Panc1 (cell line): ENCODE measurements around the gene CPA3. TPM values are rescaled to one million over a fixed set of nuclear protein-coding genes. Genes with fewer than 3 reads are reported as not detected.

Source experiments
- ATAC-seq: fragments of 200-7000 bp; cut with Tn5 transposase; 2 replicates; pipeline ENCODE4 v1.9.1; 2020; ENCODE audit warnings: mild to moderate bottlenecking, moderate library complexity
- BruUV-seq: library from RNA; stranded (reverse); fragments of 400-500 nt; replicated peaks from 2 replicates; lab custom pipeline; 2021; lab: Mats Ljungman, UMichigan
- CTCF ChIA-PET: fragments of 300-600 bp; sonication (Branson Sonifier 250); formaldehyde crosslinking; loops from one replicate; lab custom pipeline; 2022; ENCODE audit warnings: antibody characterized with exemption; lab: Charles Lee
- POLR2A ChIA-PET: fragments of 300-600 bp; sonication (Branson Sonifier 250); formaldehyde crosslinking; loops from one replicate; lab custom pipeline; 2022; ENCODE audit warnings: antibody characterized with exemption; lab: Charles Lee
- DNase-seq: peaks from one replicate; pipeline ENCODE4 v3.0.0-alpha.2; 2010; ENCODE audit warnings: low read depth, low spot score
- H3K27ac ChIP-seq: 2 replicates; pipeline ENCODE4 v1.5.1; 2011; ENCODE audit warnings: mild to moderate bottlenecking, low read length, inconsistent platforms
- H3K27me3 ChIP-seq: fragments of 200-500 bp; sonication (Bioruptor generic); 2 replicates; pipeline ENCODE4 v1.6.0; 2014; ENCODE audit warnings: low read length, inconsistent platforms; ENCODE audit not compliant: control insufficient read depth, insufficient read depth
- H3K36me3 ChIP-seq: fragments of 200-500 bp; sonication (Bioruptor generic); 2 replicates; pipeline ENCODE4 v1.5.1; 2014; ENCODE audit warnings: inconsistent platforms, mild to moderate bottlenecking, low read length, moderate library complexity; ENCODE audit not compliant: control insufficient read depth, insufficient read depth
- H3K4me1 ChIP-seq: 2 replicates; pipeline ENCODE4 v1.5.1; 2011; ENCODE audit warnings: inconsistent platforms, mild to moderate bottlenecking, low read length, moderate library complexity; ENCODE audit not compliant: control insufficient read depth, insufficient read depth
- H3K4me3 ChIP-seq, 2 experiments: 2 replicates each; pipeline ENCODE4 v1.5.1; 2011 to 2012; ENCODE audit warnings: low read depth in 2 of 2, low read length in 2 of 2, mild to moderate bottlenecking in 2 of 2, inconsistent platforms in 1 of 2, moderate library complexity in 1 of 2
- H3K9me3 ChIP-seq: fragments of 200-500 bp; sonication (Bioruptor generic); 2 replicates; pipeline ENCODE4 v1.5.1; 2014; ENCODE audit warnings: low read depth, mild to moderate bottlenecking, inconsistent platforms, low read length, moderate library complexity; ENCODE audit not compliant: control insufficient read depth, insufficient read depth
- POLR2AphosphoS5 ChIP-seq: IDR thresholded peaks from 2 replicates; pipeline ENCODE4 v1.6.1; 2012; ENCODE audit warnings: mild to moderate bottlenecking, low read depth, low read length, moderate library complexity
- SIN3A ChIP-seq: IDR thresholded peaks from 2 replicates; pipeline ENCODE4 v1.6.1; 2012; ENCODE audit warnings: low read depth, mild to moderate bottlenecking, low read length, moderate library complexity, borderline replicate concordance; ENCODE audit not compliant: insufficient read depth
- TCF7L2 ChIP-seq: IDR thresholded peaks from 2 replicates; pipeline ENCODE4 v1.6.1; 2011; ENCODE audit warnings: mild to moderate bottlenecking, low read depth, low read length, inconsistent platforms
- in situ Hi-C: cut with HindIII; loops from 2 replicates; pipeline ENCODE4 v1.10.0; 2016; ENCODE audit warnings: low sequenced_read_pairs, low pct_unique_long_range_greater_than_20kb
- intact Hi-C: fragments of 100-400 bp; cut with micrococcal nuclease; formaldehyde crosslinking; loops from one replicate; pipeline ENCODE4 v1.10.0; 2022; ENCODE audit not compliant: unreplicated experiment
- total RNA-seq: library from RNA; stranded (reverse); gene quantifications from one replicate; pipeline ENCODE4 v1.2.1, GENCODE V29; 2021; ENCODE audit not compliant: unreplicated experiment
- TF ChIP-seq, protein P1 (sequence below): fragments of 450-650 bp; IDR thresholded peaks from 2 replicates; pipeline ENCODE4 v1.5.1; 2017; ENCODE audit warnings: mild to moderate bottlenecking
- TF ChIP-seq, protein P2 (sequence below), 2 experiments: IDR thresholded peaks; 2 replicates each; pipeline ENCODE4 v1.6.1; 2011 to 2012; ENCODE audit warnings: low read depth in 2 of 2, control low read depth in 1 of 2, low read length in 1 of 2, mild to moderate bottlenecking in 1 of 2, moderate library complexity in 1 of 2; ENCODE audit not compliant: insufficient read depth in 1 of 2

Gene CPA3
- total RNA-seq, 1 experiment from 2014 or later: not detected

DNA sequence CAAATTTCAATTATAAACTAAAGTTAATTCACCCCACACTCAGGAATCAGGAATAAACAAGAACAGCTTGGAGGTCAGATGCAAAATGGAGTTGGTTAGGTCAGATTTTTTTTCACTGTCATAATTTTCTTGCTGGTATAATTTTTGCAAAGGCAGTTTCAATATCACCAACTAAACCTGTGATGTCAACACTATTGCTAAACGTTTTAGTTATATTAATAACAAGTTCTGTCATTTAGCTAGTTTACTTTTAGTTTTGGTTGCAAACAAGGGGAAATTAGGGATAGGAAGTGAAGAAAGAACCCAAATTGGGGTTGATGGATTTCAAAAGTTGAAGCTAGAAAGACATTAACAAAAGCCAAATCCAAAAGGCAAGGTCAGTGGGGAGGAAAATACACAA is 42.1 kb upstream of the CPA3 start:
- no TSS peak for BruUV-seq
- H3K9me3 ChIP-seq: no peaks in the 10 kb centered on the region
- ChIA-PET POLR2A (no interaction called here), CTCF (no interaction called here)
- TF ChIP-seq TCF7L2: no peak
- TF ChIP-seq, protein P1, sequence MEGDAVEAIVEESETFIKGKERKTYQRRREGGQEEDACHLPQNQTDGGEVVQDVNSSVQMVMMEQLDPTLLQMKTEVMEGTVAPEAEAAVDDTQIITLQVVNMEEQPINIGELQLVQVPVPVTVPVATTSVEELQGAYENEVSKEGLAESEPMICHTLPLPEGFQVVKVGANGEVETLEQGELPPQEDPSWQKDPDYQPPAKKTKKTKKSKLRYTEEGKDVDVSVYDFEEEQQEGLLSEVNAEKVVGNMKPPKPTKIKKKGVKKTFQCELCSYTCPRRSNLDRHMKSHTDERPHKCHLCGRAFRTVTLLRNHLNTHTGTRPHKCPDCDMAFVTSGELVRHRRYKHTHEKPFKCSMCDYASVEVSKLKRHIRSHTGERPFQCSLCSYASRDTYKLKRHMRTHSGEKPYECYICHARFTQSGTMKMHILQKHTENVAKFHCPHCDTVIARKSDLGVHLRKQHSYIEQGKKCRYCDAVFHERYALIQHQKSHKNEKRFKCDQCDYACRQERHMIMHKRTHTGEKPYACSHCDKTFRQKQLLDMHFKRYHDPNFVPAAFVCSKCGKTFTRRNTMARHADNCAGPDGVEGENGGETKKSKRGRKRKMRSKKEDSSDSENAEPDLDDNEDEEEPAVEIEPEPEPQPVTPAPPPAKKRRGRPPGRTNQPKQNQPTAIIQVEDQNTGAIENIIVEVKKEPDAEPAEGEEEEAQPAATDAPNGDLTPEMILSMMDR: no peak
- no peak for TF ChIP-seq POLR2AphosphoS5
- no peak for TF ChIP-seq SIN3A
- TF ChIP-seq, protein P2, sequence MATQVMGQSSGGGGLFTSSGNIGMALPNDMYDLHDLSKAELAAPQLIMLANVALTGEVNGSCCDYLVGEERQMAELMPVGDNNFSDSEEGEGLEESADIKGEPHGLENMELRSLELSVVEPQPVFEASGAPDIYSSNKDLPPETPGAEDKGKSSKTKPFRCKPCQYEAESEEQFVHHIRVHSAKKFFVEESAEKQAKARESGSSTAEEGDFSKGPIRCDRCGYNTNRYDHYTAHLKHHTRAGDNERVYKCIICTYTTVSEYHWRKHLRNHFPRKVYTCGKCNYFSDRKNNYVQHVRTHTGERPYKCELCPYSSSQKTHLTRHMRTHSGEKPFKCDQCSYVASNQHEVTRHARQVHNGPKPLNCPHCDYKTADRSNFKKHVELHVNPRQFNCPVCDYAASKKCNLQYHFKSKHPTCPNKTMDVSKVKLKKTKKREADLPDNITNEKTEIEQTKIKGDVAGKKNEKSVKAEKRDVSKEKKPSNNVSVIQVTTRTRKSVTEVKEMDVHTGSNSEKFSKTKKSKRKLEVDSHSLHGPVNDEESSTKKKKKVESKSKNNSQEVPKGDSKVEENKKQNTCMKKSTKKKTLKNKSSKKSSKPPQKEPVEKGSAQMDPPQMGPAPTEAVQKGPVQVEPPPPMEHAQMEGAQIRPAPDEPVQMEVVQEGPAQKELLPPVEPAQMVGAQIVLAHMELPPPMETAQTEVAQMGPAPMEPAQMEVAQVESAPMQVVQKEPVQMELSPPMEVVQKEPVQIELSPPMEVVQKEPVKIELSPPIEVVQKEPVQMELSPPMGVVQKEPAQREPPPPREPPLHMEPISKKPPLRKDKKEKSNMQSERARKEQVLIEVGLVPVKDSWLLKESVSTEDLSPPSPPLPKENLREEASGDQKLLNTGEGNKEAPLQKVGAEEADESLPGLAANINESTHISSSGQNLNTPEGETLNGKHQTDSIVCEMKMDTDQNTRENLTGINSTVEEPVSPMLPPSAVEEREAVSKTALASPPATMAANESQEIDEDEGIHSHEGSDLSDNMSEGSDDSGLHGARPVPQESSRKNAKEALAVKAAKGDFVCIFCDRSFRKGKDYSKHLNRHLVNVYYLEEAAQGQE (IDR thresholded peaks at IDR 0.05; ENCODE audit: insufficient read depth in 1 of 2, low read depth in 2 of 2, low read length in 1 of 2): no peak
- peaks cover 2% of the 10 kb centered on the region; the same call in 1 of the 2 replicates for H3K27me3 ChIP-seq
- no peak overlapping the region for H3K4me3 ChIP-seq
- in situ Hi-C loops (no loop called here), intact Hi-C loops (no loop called here)
- DNase-seq (no peak), ATAC-seq (no peak)
- no peaks in the 10 kb centered on the region for H3K4me1 ChIP-seq
- no peaks in the 10 kb centered on the region for H3K36me3 ChIP-seq
- no peak overlapping the region for H3K27ac ChIP-seq

DNA sequence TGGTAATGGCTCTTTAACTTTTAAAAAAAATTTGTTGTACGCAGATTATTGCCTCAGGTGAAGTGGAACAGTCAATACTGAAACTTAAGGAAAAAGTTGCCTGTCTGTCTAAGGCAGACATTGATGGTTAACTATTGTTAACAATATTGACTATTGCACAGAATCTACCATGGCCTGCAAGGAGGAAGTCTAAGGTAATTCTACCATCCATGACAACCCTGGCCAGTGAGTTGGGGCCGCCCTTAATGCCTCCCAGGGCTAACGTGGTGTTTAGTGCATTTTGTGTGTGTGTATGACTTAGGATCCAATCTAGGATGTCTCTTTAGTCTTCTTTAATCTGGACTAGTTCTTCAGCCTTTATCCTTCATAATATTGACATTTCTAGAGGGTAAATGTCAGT is 39.6 kb upstream of the CPA3 start:
- DNase-seq: no peak
- Histone ChIP-seq H3K36me3 (no peaks in the 10 kb centered on the region), H3K27ac (no peak overlapping the region), H3K27me3 (peaks cover 2% of the 10 kb centered on the region; the same call in 1 of the 2 replicates), H3K4me3 (no peak overlapping the region), H3K4me1 (no peaks in the 10 kb centered on the region), H3K9me3 (no peaks in the 10 kb centered on the region)
- TF ChIP-seq TCF7L2: no peak
- TF ChIP-seq, protein P2 (IDR thresholded peaks at IDR 0.05; ENCODE audit: insufficient read depth in 1 of 2, low read depth in 2 of 2, low read length in 1 of 2): no peak
- TF ChIP-seq, protein P1: no peak
- TF ChIP-seq SIN3A: no peak
- TF ChIP-seq POLR2AphosphoS5: no peak
- POLR2A ChIA-PET: no interaction called here
- BruUV-seq: no TSS peak
- in situ Hi-C loops (no loop called here), intact Hi-C loops (no loop called here)
- no peak for ATAC-seq
- CTCF ChIA-PET: no interaction called here
